Loucy (cell line): Measurements from ENCODE around the gene CRISP2.

Experiments
- CTCF ChIP-seq: fragments of 200-600 bp; sonication (generic); conservative IDR thresholded peaks from 2 replicates; pipeline ENCODE4 v1.5.1; 2014; ENCODE audit warnings: mild to moderate bottlenecking, antibody characterized with exemption, low read length
- EZH2phosphoT487 ChIP-seq: fragments of 200-600 bp; IDR thresholded peaks from 2 replicates; pipeline ENCODE4 v1.6.1; 2018; ENCODE audit warnings: antibody characterized with exemption, mild to moderate bottlenecking, moderate library complexity, borderline replicate concordance

- TF ChIP-seq EZH2phosphoT487 (no peak), CTCF (no peak)
Observed at GRCh38 chr6:49732781-49733180, 19.4 kb upstream of the CRISP2 start.
